Nephron (organoid): ENCODE measurements around the gene NLRC3.

Experiments
- H3K27ac Mint-ChIP-seq, 3 experiments: 2 replicates each; pipeline ENCODE4 v1.8.0; 2020; ENCODE audit warnings: mixed read lengths in 3 of 3, mild to moderate bottlenecking in 2 of 3, moderate library complexity in 1 of 3
- H3K27me3 Mint-ChIP-seq: 2 replicates; pipeline ENCODE4 v1.8.0; 2021; ENCODE audit warnings: low read depth, mild to moderate bottlenecking, moderate library complexity, mixed read lengths
- H3K36me3 Mint-ChIP-seq: 2 replicates; pipeline ENCODE4 v1.8.0; 2020; ENCODE audit warnings: low read depth, mixed read lengths
- H3K4me1 Mint-ChIP-seq: 2 replicates; pipeline ENCODE4 v1.8.0; 2020; ENCODE audit warnings: mixed read lengths
- H3K4me3 Mint-ChIP-seq, 3 experiments: 2 replicates each; pipeline ENCODE4 v1.8.0; 2020; ENCODE audit warnings: mild to moderate bottlenecking in 3 of 3, mixed read lengths in 3 of 3, moderate library complexity in 2 of 3
- H3K9me3 Mint-ChIP-seq: 2 replicates; pipeline ENCODE4 v1.8.0; 2020; ENCODE audit warnings: mixed read lengths
- CTCF ChIP-seq, 3 experiments: fragments of 200-600 bp; sonication (generic); IDR thresholded peaks; one replicate each; pipeline ENCODE4 v1.5.0; 2021; ENCODE audit warnings: antibody characterized with exemption in 3 of 3; ENCODE audit not compliant: unreplicated experiment in 3 of 3

The NLRC3 gene

GRCh38 chr16:3580251-3580651 lies 3.0 kb upstream of the NLRC3 start:
- Mint-ChIP-seq H3K36me3 (peaks cover 12% of the 10 kb centered on the region), H3K9me3 (no peaks in the 10 kb centered on the region), H3K27ac (peak overlapping the region; percentile 93 to 96 (median 93)), H3K4me1 (peaks cover 20% of the 10 kb centered on the region), H3K27me3 (no peaks in the 10 kb centered on the region), H3K4me3 (peak overlapping the region in 1 of 3 experiments; percentile 42)
- no peak for TF ChIP-seq CTCF (IDR thresholded peaks at IDR 0.05; ENCODE audit: unreplicated experiment in 3 of 3)

GRCh38 chr16:3579776-3580175 lies 2.6 kb upstream of the NLRC3 start:
- Mint-ChIP-seq H3K4me1 (peaks cover 20% of the 10 kb centered on the region), H3K27me3 (no peaks in the 10 kb centered on the region), H3K27ac (peak overlapping the region; percentile 93 to 96 (median 93)), H3K36me3 (peaks cover 10% of the 10 kb centered on the region), H3K9me3 (no peaks in the 10 kb centered on the region), H3K4me3 (no peak overlapping the region)
- TF ChIP-seq CTCF (IDR thresholded peaks at IDR 0.05; ENCODE audit: unreplicated experiment in 3 of 3), result no peak

- Mint-ChIP-seq H3K27ac (peak overlapping the region; percentile 93 to 96 (median 93)), H3K4me1 (peaks cover 20% of the 10 kb centered on the region), H3K9me3 (no peaks in the 10 kb centered on the region), H3K36me3 (peaks cover 3% of the 10 kb centered on the region), H3K4me3 (no peak overlapping the region), H3K27me3 (no peaks in the 10 kb centered on the region)
- TF ChIP-seq CTCF (IDR thresholded peaks at IDR 0.05; ENCODE audit: unreplicated experiment in 3 of 3), result no peak
Measured at GRCh38 chr16:3578610-3579551, 1.7 kb upstream of the NLRC3 start.

- Mint-ChIP-seq H3K4me3 (no peak overlapping the region), H3K4me1 (peaks cover 20% of the 10 kb centered on the region), H3K27ac (no peak overlapping the region), H3K9me3 (no peaks in the 10 kb centered on the region), H3K27me3 (no peaks in the 10 kb centered on the region), H3K36me3 (no peaks in the 10 kb centered on the region)
- no peak for TF ChIP-seq CTCF (IDR thresholded peaks at IDR 0.05; ENCODE audit: unreplicated experiment in 3 of 3)
Measured at GRCh38 chr16:3578121-3578520, 918 bp upstream of the NLRC3 start.

GRCh38 chr16:3576211-3576610 lies 992 bp downstream of the NLRC3 start:
- no peak for TF ChIP-seq CTCF (IDR thresholded peaks at IDR 0.05; ENCODE audit: unreplicated experiment in 3 of 3)
- no peak overlapping the region for H3K27ac Mint-ChIP-seq
- peaks cover 19% of the 10 kb centered on the region for H3K4me1 Mint-ChIP-seq
- H3K4me3 Mint-ChIP-seq, result no peak overlapping the region
- no peaks in the 10 kb centered on the region for H3K36me3 Mint-ChIP-seq
- peaks cover 2% of the 10 kb centered on the region for H3K9me3 Mint-ChIP-seq
- no peaks in the 10 kb centered on the region for H3K27me3 Mint-ChIP-seq

GRCh38 chr16:3575491-3575890 lies 1.7 kb downstream of the NLRC3 start:
- no peak for TF ChIP-seq CTCF (IDR thresholded peaks at IDR 0.05; ENCODE audit: unreplicated experiment in 3 of 3)
- no peaks in the 10 kb centered on the region for H3K27me3 Mint-ChIP-seq
- H3K27ac Mint-ChIP-seq, result no peak overlapping the region
- peaks cover 12% of the 10 kb centered on the region for H3K4me1 Mint-ChIP-seq
- no peak overlapping the region for H3K4me3 Mint-ChIP-seq
- peaks cover 6% of the 10 kb centered on the region for H3K9me3 Mint-ChIP-seq
- peaks cover 3% of the 10 kb centered on the region for H3K36me3 Mint-ChIP-seq
